LHCN-M2 (cell line): Measurements from ENCODE around the gene GSTK1. TPM values are rescaled to one million over a fixed set of nuclear protein-coding genes. Genes with fewer than 3 reads are reported as not detected.
"Not testable (repeated sequence)": the region's sequence is repeated elsewhere in the genome, so short reads cannot be mapped to it uniquely, and the experiment has no call there.

ENCODE experiments used
- DNase-seq: peaks from one replicate; pipeline ENCODE4 v3.0.0-alpha.2; 2012; ENCODE audit warnings: low read depth
- total RNA-seq: library from RNA; depleted of rRNA; stranded (reverse); fragments of >200 nt; gene quantifications from 2 replicates; pipeline ENCODE4 v1.2.3, GENCODE V29; 2014

The GSTK1 gene
- total RNA-seq, 1 experiment from 2014 or later, result 262 TPM

- DNase-seq, result peak; percentile 70
Observed at GRCh38 chr7:143238289-143238980, 24.8 kb upstream of the GSTK1 start.

- peak; percentile 74 for DNase-seq
Observed at GRCh38 chr7:143239813-143240212, 23.4 kb upstream of the GSTK1 start.

- DNase-seq, result peak; percentile 87
Observed at GRCh38 chr7:143240291-143241168, 22.7 kb upstream of the GSTK1 start.

- DNase-seq, result no peak
Observed at GRCh38 chr7:143242306-143242705, 20.9 kb upstream of the GSTK1 start.

GRCh38 chr7:143243111-143243510, 20.1 kb upstream of the GSTK1 start:
- no peak for DNase-seq

GRCh38 chr7:143243614-143244013, 19.6 kb upstream of the GSTK1 start:
- DNase-seq, result no peak

- no peak for DNase-seq
Observed at GRCh38 chr7:143244321-143244720, 18.9 kb upstream of the GSTK1 start.

DNA sequence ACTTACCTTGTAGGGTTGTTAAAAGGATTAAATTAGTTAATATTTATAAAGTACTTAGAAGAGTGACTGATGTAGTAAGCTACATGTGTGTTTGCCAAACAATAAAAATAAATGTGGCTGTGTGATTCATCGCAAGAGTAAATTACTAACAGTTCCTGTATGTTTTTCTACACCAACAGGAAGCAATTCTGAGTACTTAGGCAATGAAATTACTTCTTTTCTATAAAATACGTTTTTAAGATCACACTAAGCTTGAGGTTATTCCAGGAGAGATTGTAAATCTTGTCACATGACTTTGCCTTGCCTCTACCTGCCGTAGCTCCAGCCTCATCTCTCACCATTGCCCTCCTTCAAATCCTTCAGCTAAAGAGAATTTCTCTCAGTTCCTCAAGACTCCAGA, 18.1 kb upstream of the GSTK1 start:
- DNase-seq, result peak; percentile 65

GRCh38 chr7:143247372-143247771, 15.9 kb upstream of the GSTK1 start:
- DNase-seq, result no peak

GRCh38 chr7:143248761-143249354, 14.4 kb upstream of the GSTK1 start:
- peak; percentile 20 for DNase-seq

- DNase-seq, result no peak
Observed at GRCh38 chr7:143250199-143250598, 13.0 kb upstream of the GSTK1 start.

DNA sequence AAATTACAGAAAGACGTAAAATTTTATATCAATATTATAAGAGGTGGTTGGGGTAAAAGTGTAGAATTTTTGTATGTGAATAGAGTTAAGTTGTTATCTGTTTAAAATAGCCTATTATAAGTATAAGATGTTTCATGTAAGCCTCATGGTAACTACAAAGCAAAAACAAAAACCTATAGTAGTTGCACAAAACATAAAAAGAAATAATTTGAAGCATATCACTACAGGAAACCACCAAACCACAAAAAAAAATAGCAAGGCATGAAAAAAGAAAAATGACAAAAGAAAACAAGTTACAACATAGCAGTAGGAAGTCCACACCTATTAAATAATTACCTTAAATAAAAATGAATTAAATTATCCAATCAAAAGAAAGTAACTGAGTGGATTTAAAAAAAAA, 12.4 kb upstream of the GSTK1 start:
- DNase-seq, result no peak

GRCh38 chr7:143252006-143252405, 11.2 kb upstream of the GSTK1 start:
- no peak for DNase-seq

GRCh38 chr7:143255564-143255963, 7.7 kb upstream of the GSTK1 start:
- DNase-seq, result no peak

GRCh38 chr7:143256325-143256724, 6.9 kb upstream of the GSTK1 start:
- DNase-seq, result no peak

GRCh38 chr7:143256932-143257331, 6.3 kb upstream of the GSTK1 start:
- DNase-seq, result no peak

GRCh38 chr7:143257501-143257900, 5.7 kb upstream of the GSTK1 start:
- peak; percentile 40 for DNase-seq

DNA sequence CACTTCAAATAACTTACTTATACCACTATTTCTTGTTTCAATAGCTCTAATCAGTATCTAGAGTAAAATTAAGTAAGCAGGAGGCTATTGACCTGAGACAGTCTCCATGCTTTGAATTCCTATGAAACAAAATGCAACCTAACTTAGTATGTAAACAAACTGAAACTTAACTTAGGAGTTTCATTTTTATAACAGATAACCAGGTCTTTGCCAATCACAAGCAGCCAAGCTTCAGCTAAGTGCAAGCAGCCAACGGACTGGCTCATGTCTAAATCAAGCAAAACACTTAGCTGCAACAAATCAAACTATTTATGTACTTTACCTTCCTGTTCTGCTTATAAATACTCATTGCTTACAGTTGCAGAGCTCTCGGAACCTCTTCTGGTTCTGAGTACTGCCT, 4.4 kb upstream of the GSTK1 start:
- DNase-seq, result peak; percentile 18

GRCh38 chr7:143259765-143260164, 3.5 kb upstream of the GSTK1 start:
- no peak for DNase-seq

GRCh38 chr7:143261901-143262300, 1.3 kb upstream of the GSTK1 start:
- DNase-seq, result no peak

GRCh38 chr7:143264196-143264568, 941 bp downstream of the GSTK1 start:
- not testable (repeated sequence) for DNase-seq

DNA sequence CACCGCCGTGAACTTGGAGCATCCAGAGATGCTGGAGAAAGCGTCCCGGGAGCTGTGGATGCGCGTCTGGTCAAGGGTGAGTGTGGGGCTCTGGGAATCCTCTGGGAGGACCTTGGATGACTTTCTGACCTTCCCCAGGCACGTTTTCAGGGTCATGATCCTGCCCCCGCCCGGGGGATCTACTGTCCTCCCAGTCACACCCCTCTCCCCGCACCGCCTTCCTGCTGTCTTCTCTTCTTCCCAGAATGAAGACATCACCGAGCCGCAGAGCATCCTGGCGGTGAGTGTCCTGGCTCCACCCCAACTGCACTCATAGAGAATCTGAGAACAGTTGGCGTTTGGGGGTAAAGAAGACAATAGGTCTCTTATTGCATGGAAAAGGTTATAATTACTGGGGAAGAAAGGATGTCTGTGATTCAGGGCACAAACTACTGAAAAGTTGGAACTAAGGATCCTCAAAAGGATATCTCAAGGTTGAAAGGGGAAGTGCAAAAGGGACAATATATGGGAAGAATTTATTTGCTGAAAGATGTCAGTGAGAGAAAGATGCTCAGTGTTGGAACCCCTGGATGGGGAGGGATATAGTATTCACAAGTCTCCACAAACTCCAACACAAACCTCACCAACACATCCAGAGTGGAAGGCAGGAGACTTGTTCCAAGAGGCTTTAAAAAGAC, 1.9 kb downstream of the GSTK1 start:
- no peak for DNase-seq
